ENCODE results near the gene FLT4. TPM values are rescaled to one million over a fixed set of nuclear protein-coding genes. Genes with fewer than 3 reads are reported as not detected.

FLT4 gene
- total RNA-seq, 1 experiment from 2014 or later = not detected

DNA sequence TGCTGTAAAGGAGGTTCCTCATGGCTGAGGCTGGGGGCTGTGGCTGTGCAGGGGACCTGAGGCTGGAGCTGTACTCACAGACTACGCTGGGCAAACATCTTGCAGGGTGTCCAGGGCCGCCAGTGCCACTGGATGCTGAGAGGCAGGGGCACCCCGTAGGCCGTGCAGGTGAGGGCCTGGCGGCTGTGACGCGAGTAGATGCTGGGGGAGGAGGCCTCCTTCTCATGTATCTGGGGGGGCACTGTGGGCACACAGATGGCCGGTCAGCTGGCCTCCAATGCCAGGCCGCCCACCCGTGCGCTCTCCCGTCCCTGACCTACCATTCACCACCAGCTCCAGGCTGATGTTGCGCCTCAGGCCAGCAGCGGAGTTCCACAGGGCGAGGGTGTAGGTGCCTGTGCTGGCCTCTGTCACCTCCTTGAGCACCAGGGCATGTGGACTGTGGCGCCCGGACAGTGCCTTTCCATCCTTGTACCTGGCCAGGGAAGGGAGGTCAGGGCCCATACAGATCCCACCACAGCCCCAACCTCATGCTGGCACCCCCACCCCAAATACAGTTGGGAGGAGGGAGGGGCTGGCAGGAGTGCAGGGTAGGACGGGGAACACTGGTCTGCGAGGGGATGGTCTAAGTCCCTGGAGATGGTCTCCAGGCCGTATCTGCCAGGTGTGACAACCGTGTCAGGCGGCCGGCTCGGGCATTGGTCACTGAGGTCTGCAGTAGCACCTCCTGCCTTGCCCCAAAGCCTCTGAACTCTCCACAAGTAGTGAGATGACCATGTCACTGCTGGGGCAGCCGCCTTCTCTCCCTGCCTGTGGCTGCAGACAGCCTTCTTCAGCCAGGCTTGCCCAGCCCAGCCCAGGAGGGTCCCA lies 23.4 kb downstream of the FLT4 start:
- CTCF ChIA-PET = no interaction called here
- POLR2A ChIA-PET (ENCODE audit: unreplicated experiment) = no interaction called here

DNA sequence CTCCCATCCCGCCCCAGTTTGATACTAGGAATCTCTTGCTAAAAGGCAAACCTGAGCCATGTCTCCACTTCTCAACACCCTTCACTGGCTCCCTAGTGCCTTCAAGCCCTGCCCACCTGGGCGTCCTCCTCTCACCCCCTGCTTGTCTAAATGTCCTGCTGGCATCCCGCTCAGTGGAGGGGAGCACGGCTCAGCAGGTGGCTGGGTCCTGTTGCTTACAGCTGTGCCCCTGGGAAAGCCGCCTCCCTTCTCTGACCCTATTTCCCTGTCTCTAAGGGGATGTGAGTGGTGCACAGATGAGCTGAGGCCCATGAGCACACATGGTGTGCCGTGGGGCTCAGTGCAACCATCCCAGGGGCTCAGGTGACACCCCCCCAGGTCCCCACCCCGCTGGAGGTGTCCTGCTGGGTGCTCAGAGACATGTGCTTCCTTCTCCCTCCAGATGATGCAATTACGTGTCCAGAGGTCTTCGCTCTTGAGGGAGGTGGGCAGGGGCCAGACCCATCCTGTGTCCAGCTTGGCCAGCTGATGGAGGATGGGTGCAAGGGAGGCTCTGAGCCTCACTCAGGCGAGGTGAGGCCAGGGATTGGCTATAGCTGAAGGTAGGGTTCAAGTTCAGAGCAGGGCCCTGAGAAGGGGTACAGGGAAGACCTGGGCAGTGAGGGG lies 24.1 kb downstream of the FLT4 start:
- Histone ChIP-seq H4K20me1 (ENCODE audit: low read length) (no peaks in the 10 kb centered on the region), H3K9me2 (replicated peaks; ENCODE audit: low read length) (no peaks in the 10 kb centered on the region), H3K4me2 (ENCODE audit: low read length) (no peak overlapping the region), H3K27ac (ENCODE audit: low read length) (no peak overlapping the region), H3K36me3 (ENCODE audit: low read depth, low read length) (no peaks in the 10 kb centered on the region), H3K9ac (ENCODE audit: low read length) (no peak overlapping the region), H3K9me3 (ENCODE audit: low read length) (no peaks in the 10 kb centered on the region), H3K4me1 (ENCODE audit: insufficient read depth, low read length) (no peaks in the 10 kb centered on the region), H2AFZ (ENCODE audit: low read length) (no peak overlapping the region), H3K27me3 (ENCODE audit: low read length) (peaks cover 10% of the 10 kb centered on the region), H3F3A (ENCODE audit: low read length, unreplicated experiment) (no peaks in the 10 kb centered on the region), H3K4me3 (ENCODE audit: low read length) (no peak overlapping the region), H3K79me2 (ENCODE audit: low read length) (no peaks in the 10 kb centered on the region)
- DNase-seq = no peak
- BruUV-seq (replicated peaks) = no TSS peak
- ChIA-PET POLR2A (ENCODE audit: unreplicated experiment) (no interaction called here), CTCF (no interaction called here)
- no peak for TF ChIP-seq EZH2phosphoT487 (IDR thresholded peaks at IDR 0.05; ENCODE audit: borderline replicate concordance, low read length)
- no peak for TF ChIP-seq EZH2 (IDR thresholded peaks at IDR 0.05; ENCODE audit: low read length, unreplicated experiment)
- no peak for TF ChIP-seq CTCF (conservative IDR thresholded peaks at IDR 0.05; ENCODE audit: low read depth, low read length)
- no peak for ATAC-seq
- intact Hi-C loops (cut with micrococcal nuclease) = no loop called here

More for the DNA sequence above, 23.4 kb downstream of the FLT4 start:
- BruUV-seq (replicated peaks) = no TSS peak
- H3K27me3 ChIP-seq (ENCODE audit: low read length) = peaks cover 2% of the 10 kb centered on the region; the same call in 1 of the 2 replicates
- no peaks in the 10 kb centered on the region for H3F3A ChIP-seq (ENCODE audit: low read length, unreplicated experiment)
- H3K79me2 ChIP-seq (ENCODE audit: low read length) = no peaks in the 10 kb centered on the region
- no peaks in the 10 kb centered on the region for H3K36me3 ChIP-seq (ENCODE audit: low read depth, low read length)
- no peak overlapping the region for H3K27ac ChIP-seq (ENCODE audit: low read length)
- no peaks in the 10 kb centered on the region for H4K20me1 ChIP-seq (ENCODE audit: low read length)
- H3K4me2 ChIP-seq (ENCODE audit: low read length) = no peak overlapping the region
- H3K9me3 ChIP-seq (ENCODE audit: low read length) = no peaks in the 10 kb centered on the region
- TF ChIP-seq EZH2phosphoT487 (IDR thresholded peaks at IDR 0.05; ENCODE audit: borderline replicate concordance, low read length) (no peak), CTCF (conservative IDR thresholded peaks at IDR 0.05; ENCODE audit: low read depth, low read length) (no peak)
- H3K4me3 ChIP-seq (ENCODE audit: low read length) = no peak overlapping the region
- intact Hi-C loops (cut with micrococcal nuclease) = no loop called here
- no peak overlapping the region for H2AFZ ChIP-seq (ENCODE audit: low read length)
- DNase-seq = no peak
- H3K4me1 ChIP-seq (ENCODE audit: insufficient read depth, low read length) = no peaks in the 10 kb centered on the region
- H3K9ac ChIP-seq (ENCODE audit: low read length) = no peak overlapping the region
- H3K9me2 ChIP-seq (replicated peaks; ENCODE audit: low read length) = no peaks in the 10 kb centered on the region
- ATAC-seq = no peak

GRCh38 chr5:180624587-180624986 lies 24.8 kb downstream of the FLT4 start:
- Histone ChIP-seq H3K4me1 (ENCODE audit: insufficient read depth, low read length) (no peaks in the 10 kb centered on the region), H3K4me2 (ENCODE audit: low read length) (no peak overlapping the region), H4K20me1 (ENCODE audit: low read length) (no peaks in the 10 kb centered on the region), H3F3A (ENCODE audit: low read length, unreplicated experiment) (no peaks in the 10 kb centered on the region), H3K27me3 (ENCODE audit: low read length) (peaks cover 16% of the 10 kb centered on the region), H3K36me3 (ENCODE audit: low read depth, low read length) (no peaks in the 10 kb centered on the region), H2AFZ (ENCODE audit: low read length) (no peak overlapping the region), H3K9me2 (replicated peaks; ENCODE audit: low read length) (no peaks in the 10 kb centered on the region), H3K27ac (ENCODE audit: low read length) (no peak overlapping the region), H3K4me3 (ENCODE audit: low read length) (no peak overlapping the region), H3K79me2 (ENCODE audit: low read length) (no peaks in the 10 kb centered on the region), H3K9me3 (ENCODE audit: low read length) (no peaks in the 10 kb centered on the region), H3K9ac (ENCODE audit: low read length) (no peak overlapping the region)
- intact Hi-C loops (cut with micrococcal nuclease) = no loop called here
- no peak for ATAC-seq
- BruUV-seq (replicated peaks) = no TSS peak
- TF ChIP-seq CTCF (conservative IDR thresholded peaks at IDR 0.05; ENCODE audit: low read depth, low read length) (no peak), EZH2 (IDR thresholded peaks at IDR 0.05; ENCODE audit: low read length, unreplicated experiment) (no peak), EZH2phosphoT487 (IDR thresholded peaks at IDR 0.05; ENCODE audit: borderline replicate concordance, low read length) (no peak)
- DNase-seq = no peak
- ChIA-PET CTCF (no interaction called here), POLR2A (ENCODE audit: unreplicated experiment) (no interaction called here)

All from PC-3 (cell line).